GM18502 (cell line): Measurements from ENCODE around the gene INTS2.
"Not testable (repeated sequence)": the region's sequence is repeated elsewhere in the genome, so short reads cannot be mapped to it uniquely, and the experiment has no call there.

Experiments used
- ATAC-seq: cut with Tn5 transposase; IDR thresholded peaks from one replicate; pipeline ENCODE4 v1.9.1; 2021; ENCODE audit warnings: mild to moderate bottlenecking; ENCODE audit not compliant: unreplicated experiment, poor library complexity

INTS2 gene

GRCh38 chr17:61927208-61928100 lies at the start of gene INTS2:
INTS2 (minus strand) TSS chr17:61927982; CDS start chr17:61926644, 1,338 bp downstream.
- ATAC-seq, result peak; percentile 77

GRCh38 chr17:61974115-61974514 lies 46.3 kb upstream of the INTS2 start:
- no peak for ATAC-seq

GRCh38 chr17:61972311-61972710 lies 44.5 kb upstream of the INTS2 start:
- ATAC-seq, result no peak

GRCh38 chr17:61970030-61970429 lies 42.2 kb upstream of the INTS2 start:
- ATAC-seq, result no peak

- no peak for ATAC-seq
Observed at GRCh38 chr17:61968757-61969156, 41.0 kb upstream of the INTS2 start.

- no peak for ATAC-seq
Observed at GRCh38 chr17:61967729-61968128, 39.9 kb upstream of the INTS2 start.

- no peak for ATAC-seq
Observed at GRCh38 chr17:61966191-61966590, 38.4 kb upstream of the INTS2 start.

- ATAC-seq, result no peak
Observed at GRCh38 chr17:61955619-61956018, 27.8 kb upstream of the INTS2 start.

GRCh38 chr17:61947367-61948078 lies 19.7 kb upstream of the INTS2 start:
- ATAC-seq, result no peak

- ATAC-seq, result no peak
Observed at GRCh38 chr17:61946359-61946758, 18.6 kb upstream of the INTS2 start.

GRCh38 chr17:61943117-61943516 lies 15.3 kb upstream of the INTS2 start:
- ATAC-seq, result no peak

GRCh38 chr17:61942085-61942484 lies 14.3 kb upstream of the INTS2 start:
- no peak for ATAC-seq

- no peak for ATAC-seq
Observed at GRCh38 chr17:61928101-61928436, 287 bp upstream of the INTS2 start.

- no peak for ATAC-seq
Observed at GRCh38 chr17:61926826-61927207, 965 bp downstream of the INTS2 start.

- ATAC-seq, result not testable (repeated sequence)
Observed at GRCh38 chr17:61915162-61915561, 12.6 kb downstream of the INTS2 start.

GRCh38 chr17:61908292-61909037 lies 19.3 kb downstream of the INTS2 start:
- ATAC-seq, result no peak

- ATAC-seq, result no peak
Observed at GRCh38 chr17:61907361-61907760, 20.4 kb downstream of the INTS2 start.

GRCh38 chr17:61904094-61904710 lies 23.6 kb downstream of the INTS2 start:
- peak; percentile 56 for ATAC-seq

GRCh38 chr17:61903251-61903650 lies 24.5 kb downstream of the INTS2 start:
- no peak for ATAC-seq

- no peak for ATAC-seq
Observed at GRCh38 chr17:61897548-61898180, 30.1 kb downstream of the INTS2 start.
